GM18511 (cell line): Measurements from ENCODE around the gene SLC1A4.

Experiments
- ATAC-seq: cut with Tn5 transposase; IDR thresholded peaks from one replicate; pipeline ENCODE4 v1.9.1; 2021; ENCODE audit warnings: mild to moderate bottlenecking, moderate library complexity; ENCODE audit not compliant: unreplicated experiment

The SLC1A4 gene

DNA sequence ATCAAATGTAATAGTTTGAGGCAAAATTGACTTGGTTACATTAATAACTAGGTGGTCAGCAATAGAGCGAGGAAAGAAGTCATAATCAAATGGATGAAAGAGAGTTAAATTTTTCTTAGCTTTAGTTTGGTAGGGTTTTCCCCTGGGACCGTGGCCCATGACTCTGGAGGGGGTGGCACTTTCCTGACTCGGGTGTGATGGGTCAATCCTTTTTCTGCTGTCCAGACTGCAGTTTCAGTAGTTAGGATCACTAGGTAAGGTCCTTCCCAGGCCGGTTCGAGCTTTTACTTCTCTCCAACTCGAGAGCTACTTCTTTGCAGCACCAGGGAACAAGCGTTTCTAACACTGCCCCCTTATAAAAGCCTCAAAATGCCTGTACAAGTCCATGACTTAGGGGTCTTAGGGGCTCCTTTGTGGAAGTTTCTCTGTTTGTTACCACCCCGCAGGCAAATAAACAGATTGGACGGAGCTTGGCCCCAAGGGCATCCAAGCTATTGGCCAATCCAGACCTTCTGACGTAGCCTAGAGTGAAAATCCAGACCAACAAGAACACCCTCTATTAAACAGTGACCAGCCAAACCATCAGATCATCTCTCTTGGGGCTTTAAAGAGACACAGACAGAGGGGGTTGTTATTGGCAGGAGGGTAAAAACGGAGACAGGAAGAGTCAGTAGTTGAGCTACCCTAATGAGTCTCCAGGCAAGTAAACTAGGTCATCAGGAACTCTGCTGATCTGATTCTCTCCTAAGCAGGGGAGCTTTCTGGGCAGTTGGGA is 57.6 kb downstream of the SLC1A4 start:
- ATAC-seq, result no peak

GRCh38 chr2:65049010-65049639 is 59.9 kb downstream of the SLC1A4 start:
- ATAC-seq, result no peak

DNA sequence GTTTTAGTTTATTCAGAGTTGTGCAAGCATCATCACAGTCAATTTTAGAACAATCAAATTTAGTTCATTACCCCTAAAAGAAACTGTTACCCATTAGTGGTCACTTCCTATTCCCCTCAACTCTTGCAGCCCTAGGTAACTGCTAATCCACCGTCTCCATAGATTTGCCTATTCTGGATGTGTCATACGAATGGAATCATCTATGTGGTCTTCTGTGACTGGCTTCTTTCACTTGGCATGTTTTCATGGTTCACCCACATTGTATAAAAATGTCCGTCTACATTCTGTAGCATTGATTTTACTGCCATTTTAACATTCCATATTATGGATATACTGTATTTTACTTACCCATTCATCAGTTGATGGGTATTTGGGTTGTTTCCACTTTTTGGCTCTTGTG is 61.7 kb downstream of the SLC1A4 start:
- ATAC-seq, result no peak

GRCh38 chr2:65053199-65053598 is 64.0 kb downstream of the SLC1A4 start:
- ATAC-seq, result peak; percentile 58

DNA sequence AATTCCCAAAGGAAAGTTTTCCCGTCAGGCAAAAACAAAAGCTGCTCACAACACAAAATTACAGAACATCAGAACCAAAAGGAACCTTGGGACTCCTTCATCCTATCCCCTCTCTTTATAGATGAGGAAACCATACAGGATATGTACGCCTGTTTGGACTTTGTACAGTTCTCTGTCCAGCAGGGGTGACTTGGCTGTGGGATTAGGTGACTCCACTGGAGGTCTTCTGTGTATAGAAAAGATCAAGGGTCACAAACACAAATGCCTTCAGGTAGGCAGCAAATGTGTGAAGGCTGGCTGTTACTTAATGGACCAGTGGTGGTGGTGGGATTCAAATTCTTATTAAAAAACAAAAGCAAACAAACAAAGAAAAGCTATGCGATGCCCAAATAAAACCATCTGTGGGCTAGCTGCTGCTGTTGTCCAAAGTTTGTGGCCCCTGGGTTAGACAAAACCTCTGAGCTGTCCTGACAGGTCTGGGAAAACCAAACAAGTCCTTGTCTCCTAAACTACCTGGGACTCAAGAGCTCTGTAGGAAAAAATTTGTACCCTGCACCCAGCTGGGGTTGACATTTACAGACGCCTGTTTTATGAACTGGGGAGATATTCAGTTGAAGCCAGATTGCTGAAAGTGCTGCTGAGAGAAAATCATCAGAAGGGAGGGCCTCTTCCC is 65.7 kb downstream of the SLC1A4 start:
- no peak for ATAC-seq

DNA sequence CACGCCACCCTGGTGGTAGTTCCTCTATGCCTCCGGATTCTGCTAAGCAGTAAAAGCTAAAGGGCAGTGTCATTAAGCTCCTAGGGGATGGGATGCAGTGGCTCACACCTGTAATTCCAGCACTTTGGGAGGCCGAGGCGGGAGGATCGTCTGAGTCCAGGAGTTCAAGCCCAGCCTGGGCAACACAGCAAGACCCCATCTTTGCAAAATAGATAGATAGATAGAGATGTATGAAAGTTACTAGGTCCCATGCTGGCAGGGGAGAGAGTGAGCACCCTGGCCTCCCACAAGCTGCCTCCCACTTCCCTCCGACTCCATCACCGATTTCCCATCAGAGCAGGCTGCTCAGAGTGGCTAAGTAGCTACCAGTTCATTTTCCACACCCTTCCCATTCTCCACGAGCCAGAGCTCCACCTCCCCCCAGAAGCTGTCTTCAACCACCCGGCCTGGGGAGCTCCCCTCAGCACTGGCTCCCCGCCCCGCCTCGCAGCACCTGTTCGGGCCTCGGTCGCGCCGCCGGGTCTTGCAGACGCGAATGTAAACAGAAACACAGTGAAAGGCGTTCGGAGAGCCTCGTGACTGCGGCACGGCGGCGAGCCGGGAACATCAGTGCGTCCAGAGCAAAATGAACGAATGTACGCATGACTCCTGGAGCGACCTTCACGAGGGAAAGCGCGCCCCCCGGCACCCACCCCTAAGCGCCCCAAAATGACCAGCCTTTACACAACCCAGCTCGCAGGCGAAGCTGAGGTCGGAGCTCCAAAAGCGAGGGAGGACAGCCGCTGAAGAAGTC is 66.4 kb downstream of the SLC1A4 start:
- ATAC-seq, result peak; percentile 40

DNA sequence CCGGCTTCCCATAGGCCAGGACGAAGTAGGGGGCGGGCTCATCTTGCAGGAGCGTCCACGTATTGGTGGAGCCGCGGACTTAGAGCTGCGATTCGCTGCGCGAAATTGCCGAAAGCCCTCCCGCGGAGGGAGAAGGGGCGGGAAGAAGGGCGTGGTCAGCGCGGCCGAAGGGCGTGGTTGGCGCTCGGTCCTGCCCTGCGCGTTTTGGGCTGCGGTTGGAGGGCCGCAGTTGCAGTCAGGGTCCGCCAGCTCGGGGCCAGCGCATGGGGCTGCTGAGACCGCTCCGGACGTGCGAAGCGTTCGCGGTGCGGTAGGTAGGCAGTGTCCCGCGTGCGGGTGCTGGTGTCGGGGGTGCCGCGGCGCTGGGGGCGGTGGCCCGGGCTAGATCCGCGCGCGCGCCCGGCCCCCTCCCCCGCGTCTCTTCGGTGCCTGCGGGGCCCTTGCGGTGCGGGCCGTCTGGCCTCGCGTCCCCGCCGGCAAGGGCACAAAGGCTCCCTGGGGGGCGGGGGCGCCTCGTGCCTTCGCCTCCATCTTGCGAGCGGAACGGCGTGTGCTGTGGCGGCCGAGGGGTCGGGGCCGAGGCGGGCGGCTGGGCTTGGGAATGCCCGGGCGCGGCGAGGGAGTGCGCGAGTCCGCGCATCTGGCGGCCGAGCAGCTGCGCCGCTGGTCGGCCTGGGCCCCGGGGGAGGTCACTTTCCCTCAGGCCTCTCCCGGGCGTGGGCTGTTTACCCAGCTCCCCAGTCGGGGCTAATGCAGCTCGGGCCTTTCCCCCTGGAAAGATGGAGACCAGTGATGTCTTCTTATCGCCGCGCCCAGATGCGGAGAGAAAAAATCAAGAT is 67.2 kb downstream of the SLC1A4 start, which contains the start of gene CEP68:
CEP68 (plus strand) TSS at position 202 of the 839 bp plus-strand sequence. CDS start 13,029 bp downstream, outside the sequence.
- ATAC-seq, result peak; percentile 85

DNA sequence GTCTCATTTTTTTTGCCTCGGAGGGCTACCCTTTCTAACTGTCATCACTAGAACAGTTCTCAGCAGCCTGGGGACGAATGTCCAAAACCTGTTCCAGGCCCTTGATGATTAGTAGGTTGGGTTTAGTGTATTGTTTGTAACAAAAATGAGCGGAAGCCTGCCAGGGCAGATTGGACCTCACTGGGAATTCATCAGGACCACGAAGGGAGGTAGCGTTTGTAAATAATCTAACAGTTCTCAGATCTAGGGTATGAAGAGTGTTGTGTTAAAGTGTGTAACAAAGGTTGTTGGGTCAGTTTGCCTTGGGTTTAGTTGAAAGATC is 67.8 kb downstream of the SLC1A4 start:
- ATAC-seq, result no peak

DNA sequence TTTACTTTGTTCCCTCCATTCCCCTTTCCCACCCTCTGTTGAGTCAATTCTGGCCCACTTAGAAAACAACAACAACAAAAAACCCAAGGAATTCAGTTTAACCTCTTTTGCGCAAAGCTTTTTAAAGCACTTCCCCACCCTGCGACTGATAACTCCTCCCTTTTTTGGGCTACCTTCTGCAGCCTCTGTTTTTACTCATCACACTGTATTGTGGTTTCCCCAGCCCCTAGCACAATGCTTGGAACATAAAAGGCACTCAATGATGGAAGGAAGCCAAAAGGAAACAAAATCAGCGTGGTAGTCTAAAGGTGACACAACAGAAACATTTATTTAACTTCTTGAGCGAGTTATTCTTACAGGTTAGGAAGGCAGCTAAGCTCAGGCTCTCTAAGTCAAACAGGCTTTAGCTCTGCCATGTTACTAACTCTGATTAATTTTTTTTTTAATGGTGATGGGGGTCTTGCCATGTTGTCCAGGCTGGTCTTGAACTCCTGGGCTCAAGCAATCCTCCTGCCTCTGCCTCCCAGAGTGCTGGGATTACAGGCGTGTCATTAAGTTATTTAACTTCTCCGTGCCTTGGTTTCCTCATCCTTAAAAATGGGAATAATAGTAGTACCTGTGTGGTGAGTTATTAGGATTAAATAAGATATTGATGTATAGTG is 68.3 kb downstream of the SLC1A4 start:
- peak; percentile 27 for ATAC-seq

DNA sequence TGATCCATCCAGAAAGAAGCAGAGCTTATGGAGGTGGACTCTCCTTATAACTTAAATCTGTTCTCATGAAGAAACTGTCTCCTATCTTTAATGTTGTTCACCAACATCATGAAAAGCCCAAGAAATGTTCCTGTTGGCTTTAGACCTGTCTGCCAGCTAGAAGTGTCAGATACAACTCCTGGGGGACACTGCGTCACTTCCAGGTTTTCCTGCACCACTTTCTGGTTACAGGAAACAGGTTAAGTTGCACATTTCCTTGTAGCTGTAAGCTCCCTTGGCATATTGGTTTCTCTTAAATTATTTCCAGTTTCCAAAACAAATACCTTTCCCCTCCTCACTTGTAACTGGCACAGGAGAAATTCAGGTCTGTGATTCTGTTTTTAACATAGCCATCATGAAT is 69.9 kb downstream of the SLC1A4 start:
- ATAC-seq, result no peak

DNA sequence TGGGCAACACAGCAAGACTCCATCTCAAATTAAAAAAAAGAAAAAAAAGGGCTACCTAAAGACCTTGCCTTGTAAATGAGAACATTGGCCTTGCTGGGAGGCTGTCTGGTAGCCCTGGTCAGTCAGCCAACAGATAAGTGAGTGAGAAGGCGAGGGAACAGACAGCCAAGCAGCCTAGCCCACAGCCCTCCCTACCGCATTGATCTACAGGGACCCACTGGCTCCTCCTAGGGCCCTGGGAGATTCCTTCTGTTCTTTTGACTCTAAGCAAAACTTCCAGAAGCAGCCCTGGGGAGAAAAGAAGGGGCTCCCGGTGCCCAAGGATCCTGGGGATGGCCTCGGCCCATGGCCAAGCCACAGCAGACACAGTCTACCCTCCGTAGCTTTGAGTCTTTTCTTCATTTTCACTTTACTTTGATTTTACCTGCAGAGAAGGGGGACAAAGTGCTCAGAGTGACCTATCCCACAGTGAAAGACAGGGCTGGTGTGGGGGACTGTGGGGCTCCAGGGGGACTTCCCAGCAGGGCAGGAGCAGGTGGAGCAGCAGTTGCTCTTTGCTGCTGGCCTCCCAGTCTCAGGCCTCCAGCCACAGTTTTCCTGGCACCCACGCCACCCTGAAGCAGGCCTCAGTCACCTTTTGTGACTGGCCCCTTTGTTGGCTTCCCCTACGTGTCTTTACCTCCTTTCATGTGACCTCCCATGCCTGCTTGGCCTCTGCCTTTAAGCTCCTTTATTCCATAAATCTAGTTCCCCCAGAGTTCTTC is 72.1 kb downstream of the SLC1A4 start:
- no peak for ATAC-seq

GRCh38 chr2:65061910-65062339 is 72.7 kb downstream of the SLC1A4 start:
- no peak for ATAC-seq

GRCh38 chr2:65062843-65063825 is 73.9 kb downstream of the SLC1A4 start:
- ATAC-seq, result no peak

DNA sequence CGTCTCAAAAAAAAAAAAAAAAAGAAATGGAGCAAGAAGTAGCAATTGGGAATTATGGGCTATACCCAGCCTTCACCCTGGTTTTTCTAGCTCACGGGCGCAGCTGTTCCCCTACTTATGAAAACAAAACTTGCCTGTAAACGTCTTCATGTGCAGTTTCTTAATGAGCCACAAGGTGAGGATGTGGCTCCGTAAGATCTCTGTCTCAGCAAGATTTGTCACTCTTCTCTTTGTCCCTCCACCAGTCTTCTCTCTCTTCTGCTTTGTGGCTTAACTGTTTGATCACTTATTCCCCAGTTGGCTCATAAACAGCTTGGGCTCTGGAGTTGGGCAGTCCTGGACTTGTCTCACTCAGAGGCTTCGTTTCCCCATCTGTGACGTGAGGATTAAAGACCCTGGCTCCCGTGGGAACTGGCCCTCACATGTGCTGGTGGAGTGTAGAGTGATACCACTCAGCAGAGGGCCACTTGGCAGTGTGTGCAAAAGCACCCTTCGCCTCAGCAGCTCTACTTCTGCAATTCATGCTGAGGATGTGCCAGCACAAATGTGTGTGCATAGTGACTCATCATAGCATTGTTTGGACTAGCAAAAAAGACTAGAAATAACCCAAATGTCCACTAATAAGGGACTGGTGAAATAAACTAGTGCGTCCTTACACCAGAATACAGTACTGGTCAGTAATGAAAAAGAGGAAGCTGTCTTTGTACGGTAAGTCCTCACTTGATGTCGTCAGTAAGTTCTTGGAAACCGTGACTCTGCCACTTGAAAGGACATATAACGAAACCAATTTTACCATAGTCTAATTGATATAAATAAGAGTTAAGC is 75.7 kb downstream of the SLC1A4 start:
- peak; percentile 85 for ATAC-seq

- no peak for ATAC-seq
Observed at GRCh38 chr2:65067806-65068553, 78.8 kb downstream of the SLC1A4 start.

- ATAC-seq, result no peak
Observed at GRCh38 chr2:65069439-65069824, 80.2 kb downstream of the SLC1A4 start.
